ENCODE results near the gene MORF4L1. TPM values are rescaled to one million over a fixed set of nuclear protein-coding genes. Genes with fewer than 3 reads are reported as not detected.

Gene MORF4L1
- polyA plus RNA-seq, 1 donor from 2014 or later, result 1,505 TPM

- H3K9me3 ChIP-seq (ENCODE audit: low read length), result no peaks in the 10 kb centered on the region
- no peaks in the 10 kb centered on the region for H3K79me2 ChIP-seq (replicated peaks; ENCODE audit: insufficient read depth, low read length)
- no peaks in the 10 kb centered on the region for H3K36me3 ChIP-seq (ENCODE audit: insufficient read depth, low read length)
- no peaks in the 10 kb centered on the region for H3K27me3 ChIP-seq (ENCODE audit: insufficient read depth, low read depth, low read length)
- H3K9ac ChIP-seq (ENCODE audit: low read length), result no peak overlapping the region
- H3K27ac ChIP-seq (ENCODE audit: low read length), result no peak overlapping the region
- H2AFZ ChIP-seq (ENCODE audit: low read depth, low read length), result no peak overlapping the region
- H3F3A ChIP-seq (ENCODE audit: insufficient read depth, low read length, poor library complexity, severe bottlenecking), result no peaks in the 10 kb centered on the region
- H4K20me1 ChIP-seq (ENCODE audit: insufficient read depth), result no peaks in the 10 kb centered on the region
- no peak overlapping the region for H3K4me3 ChIP-seq (ENCODE audit: low read length)
- H3K9me2 ChIP-seq (ENCODE audit: insufficient read depth, low read length), result no peaks in the 10 kb centered on the region
- no peak overlapping the region for H3K4me2 ChIP-seq (ENCODE audit: low read length)
- TF ChIP-seq REST (IDR thresholded peaks at IDR 0.05; ENCODE audit: borderline replicate concordance) (no peak), EZH2 (IDR thresholded peaks at IDR 0.05; ENCODE audit: borderline replicate concordance, insufficient read depth, low read length, poor library complexity, severe bottlenecking) (no peak), RAD21 (conservative IDR thresholded peaks at IDR 0.05) (no peak), SMC3 (conservative IDR thresholded peaks at IDR 0.05; ENCODE audit: poor library complexity) (no peak), EP300 (conservative IDR thresholded peaks at IDR 0.05; ENCODE audit: poor library complexity, severe bottlenecking) (no peak), MXI1 (conservative IDR thresholded peaks at IDR 0.05; ENCODE audit: poor library complexity, severe bottlenecking) (no peak), POLR2AphosphoS5 (IDR thresholded peaks at IDR 0.05) (no peak), TAF1 (IDR thresholded peaks at IDR 0.05; ENCODE audit: low read depth) (no peak), CTCF (IDR thresholded peaks at IDR 0.05; ENCODE audit: poor library complexity, severe bottlenecking) (no peak)
These were observed 31.9 kb upstream of the MORF4L1 start for GRCh38 chr15:78840661-78841375.

- H3K4me2 ChIP-seq (ENCODE audit: low read length), result no peak overlapping the region
- no peaks in the 10 kb centered on the region for H3K9me3 ChIP-seq (ENCODE audit: low read length)
- H2AFZ ChIP-seq (ENCODE audit: low read depth, low read length), result no peak overlapping the region
- no peak overlapping the region for H3K4me3 ChIP-seq (ENCODE audit: low read length)
- TF ChIP-seq MXI1 (conservative IDR thresholded peaks at IDR 0.05; ENCODE audit: poor library complexity, severe bottlenecking), result no peak
- no peak for TF ChIP-seq POLR2AphosphoS5 (IDR thresholded peaks at IDR 0.05)
- TF ChIP-seq TAF1 (IDR thresholded peaks at IDR 0.05; ENCODE audit: low read depth), result no peak
- TF ChIP-seq EP300 (conservative IDR thresholded peaks at IDR 0.05; ENCODE audit: poor library complexity, severe bottlenecking), result no peak
- no peaks in the 10 kb centered on the region for H3K79me2 ChIP-seq (replicated peaks; ENCODE audit: insufficient read depth, low read length)
- H4K20me1 ChIP-seq (ENCODE audit: insufficient read depth), result no peaks in the 10 kb centered on the region
- no peak overlapping the region for H3K27ac ChIP-seq (ENCODE audit: low read length)
- H3K36me3 ChIP-seq (ENCODE audit: insufficient read depth, low read length), result no peaks in the 10 kb centered on the region
- no peaks in the 10 kb centered on the region for H3K27me3 ChIP-seq (ENCODE audit: insufficient read depth, low read depth, low read length)
- H3F3A ChIP-seq (ENCODE audit: insufficient read depth, low read length, poor library complexity, severe bottlenecking), result no peaks in the 10 kb centered on the region
- no peak overlapping the region for H3K9ac ChIP-seq (ENCODE audit: low read length)
- H3K9me2 ChIP-seq (ENCODE audit: insufficient read depth, low read length), result no peaks in the 10 kb centered on the region
These were observed 31.3 kb upstream of the MORF4L1 start for GRCh38 chr15:78841376-78841706.
